GM12872 (cell line): ENCODE data around the gene GPC6.

Experiments used
- CTCF ChIP-seq: IDR thresholded peaks from 3 replicates; pipeline ENCODE4 v1.5.1; 2011; ENCODE audit warnings: low read depth, mild to moderate bottlenecking, low read length, moderate library complexity; ENCODE audit not compliant: insufficient read depth

GPC6 gene

GRCh38 chr13:94416454-94417080 is 1190.0 kb downstream of the GPC6 start:
- TF ChIP-seq CTCF = peak; percentile 44; the same call in 2 of the 3 replicates

GRCh38 chr13:94417294-94417693 is 1190.7 kb downstream of the GPC6 start:
- TF ChIP-seq CTCF = no peak

- TF ChIP-seq CTCF = no peak
Observed at GRCh38 chr13:94419304-94419924, 1192.8 kb downstream of the GPC6 start.

- TF ChIP-seq CTCF = no peak
Observed at GRCh38 chr13:94419925-94420305, 1193.3 kb downstream of the GPC6 start.

GRCh38 chr13:94427313-94427953 is 1200.8 kb downstream of the GPC6 start:
- TF ChIP-seq CTCF = 0 out of 3 replicates have a peak, but pooled peaks have one; percentile 4

GRCh38 chr13:94431574-94431973 is 1205.0 kb downstream of the GPC6 start:
- TF ChIP-seq CTCF = 0 out of 3 replicates have a peak, but pooled peaks have one; percentile 14

GRCh38 chr13:94431987-94432386 is 1205.4 kb downstream of the GPC6 start:
- TF ChIP-seq CTCF = no peak
